ENCODE data around the gene AMBP.

Gene AMBP

DNA sequence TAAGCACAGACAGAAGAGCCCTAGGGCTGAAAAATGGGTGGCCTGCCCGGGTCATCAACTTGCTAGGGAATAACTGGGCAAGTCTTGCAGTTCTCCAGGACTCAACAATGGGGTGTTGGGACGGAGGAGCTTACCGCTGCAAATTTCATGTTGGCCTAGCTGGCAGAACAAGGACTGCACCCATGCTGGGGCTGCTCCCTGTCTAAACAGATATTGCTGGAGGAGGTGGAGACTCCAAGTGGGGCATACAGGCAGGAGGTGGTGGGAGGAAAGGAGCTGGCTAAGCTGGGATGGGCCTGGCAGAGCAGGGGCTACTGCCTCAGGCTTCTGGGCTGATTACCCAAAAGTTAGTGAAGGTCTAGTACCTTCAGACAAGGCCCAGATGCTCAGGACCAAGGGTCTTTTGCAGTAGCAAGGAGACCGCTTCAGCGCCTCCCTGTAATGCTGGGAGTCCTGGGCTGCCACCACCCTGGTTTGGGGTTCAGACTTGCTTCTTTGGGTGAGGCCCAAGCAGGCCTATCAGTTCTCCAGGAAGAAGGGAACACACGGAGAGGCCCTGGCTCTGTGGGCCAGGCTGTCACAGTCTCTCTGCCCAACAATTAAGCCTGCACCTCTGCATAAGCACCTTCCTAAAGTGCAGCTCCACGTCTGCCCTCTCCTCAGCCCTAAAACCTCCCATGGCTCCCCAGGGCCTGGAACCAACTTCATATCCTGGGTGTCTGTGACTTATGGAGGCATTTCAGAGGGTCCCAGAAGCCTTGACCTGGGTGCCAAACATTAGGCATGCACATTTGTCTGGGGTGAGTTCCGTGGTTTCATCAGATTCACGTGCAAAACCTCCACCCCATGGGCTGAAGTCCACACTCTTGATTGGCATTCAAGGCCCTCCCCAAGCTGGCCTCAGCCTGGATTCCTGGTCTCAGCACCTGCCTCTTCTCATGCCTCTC lies 45.2 kb upstream of the AMBP start:
- no peak overlapping the region for H3K4me3 ChIP-seq (replicated peaks; ENCODE audit: low read depth, low read length)
- TF ChIP-seq, protein P1, sequence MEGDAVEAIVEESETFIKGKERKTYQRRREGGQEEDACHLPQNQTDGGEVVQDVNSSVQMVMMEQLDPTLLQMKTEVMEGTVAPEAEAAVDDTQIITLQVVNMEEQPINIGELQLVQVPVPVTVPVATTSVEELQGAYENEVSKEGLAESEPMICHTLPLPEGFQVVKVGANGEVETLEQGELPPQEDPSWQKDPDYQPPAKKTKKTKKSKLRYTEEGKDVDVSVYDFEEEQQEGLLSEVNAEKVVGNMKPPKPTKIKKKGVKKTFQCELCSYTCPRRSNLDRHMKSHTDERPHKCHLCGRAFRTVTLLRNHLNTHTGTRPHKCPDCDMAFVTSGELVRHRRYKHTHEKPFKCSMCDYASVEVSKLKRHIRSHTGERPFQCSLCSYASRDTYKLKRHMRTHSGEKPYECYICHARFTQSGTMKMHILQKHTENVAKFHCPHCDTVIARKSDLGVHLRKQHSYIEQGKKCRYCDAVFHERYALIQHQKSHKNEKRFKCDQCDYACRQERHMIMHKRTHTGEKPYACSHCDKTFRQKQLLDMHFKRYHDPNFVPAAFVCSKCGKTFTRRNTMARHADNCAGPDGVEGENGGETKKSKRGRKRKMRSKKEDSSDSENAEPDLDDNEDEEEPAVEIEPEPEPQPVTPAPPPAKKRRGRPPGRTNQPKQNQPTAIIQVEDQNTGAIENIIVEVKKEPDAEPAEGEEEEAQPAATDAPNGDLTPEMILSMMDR (IDR thresholded peaks at IDR 0.05; ENCODE audit: low read depth, low read length, missing control alignments): no peak
- DNase-seq (ENCODE audit: extremely low read depth, low read depth): no peak

DNA sequence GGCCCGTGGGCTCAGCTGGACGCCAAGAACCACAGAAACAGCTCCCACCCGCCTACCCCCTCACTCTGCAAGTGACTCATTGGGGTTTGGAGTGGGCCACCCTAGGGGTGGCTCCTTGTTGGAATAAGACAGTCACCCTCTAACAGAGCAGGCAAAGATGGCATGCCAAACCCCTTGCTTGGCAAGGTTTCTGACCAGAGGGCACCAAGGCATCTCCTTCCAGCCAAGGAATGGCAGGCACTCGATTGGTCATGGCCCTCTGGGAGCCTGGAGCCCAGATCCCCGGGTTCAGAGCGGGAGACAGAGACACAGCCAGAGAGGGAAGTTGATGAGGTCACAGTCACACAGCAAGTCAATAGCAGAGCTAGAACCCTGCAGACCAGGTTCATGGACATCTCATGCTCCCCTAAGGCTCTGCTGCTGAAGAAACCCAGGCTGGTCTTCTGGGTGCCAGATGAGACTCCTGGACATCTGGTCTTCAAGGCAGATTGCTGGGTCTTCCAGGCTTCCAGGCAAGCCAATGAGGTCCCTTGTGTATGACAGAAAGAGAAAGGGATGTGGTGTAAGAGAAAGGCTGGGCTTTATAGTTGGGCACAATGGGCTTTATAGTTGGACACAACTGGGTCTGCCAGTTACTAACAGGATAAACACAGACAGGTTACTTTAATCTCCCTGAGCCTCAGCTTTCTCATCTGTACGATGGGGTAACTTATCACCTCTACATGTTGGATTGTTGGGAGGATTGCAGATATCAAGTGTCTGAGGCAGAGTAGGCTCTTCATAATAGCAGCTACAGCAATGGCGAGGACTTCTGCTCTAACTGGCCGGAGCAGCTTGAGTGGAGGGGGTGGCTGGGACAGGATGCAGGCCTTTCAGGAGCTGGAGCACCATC lies 44.3 kb upstream of the AMBP start:
- TF ChIP-seq, protein P1 (IDR thresholded peaks at IDR 0.05; ENCODE audit: low read depth, low read length, missing control alignments): no peak
- no peak overlapping the region for H3K4me3 ChIP-seq (replicated peaks; ENCODE audit: low read depth, low read length)

DNA sequence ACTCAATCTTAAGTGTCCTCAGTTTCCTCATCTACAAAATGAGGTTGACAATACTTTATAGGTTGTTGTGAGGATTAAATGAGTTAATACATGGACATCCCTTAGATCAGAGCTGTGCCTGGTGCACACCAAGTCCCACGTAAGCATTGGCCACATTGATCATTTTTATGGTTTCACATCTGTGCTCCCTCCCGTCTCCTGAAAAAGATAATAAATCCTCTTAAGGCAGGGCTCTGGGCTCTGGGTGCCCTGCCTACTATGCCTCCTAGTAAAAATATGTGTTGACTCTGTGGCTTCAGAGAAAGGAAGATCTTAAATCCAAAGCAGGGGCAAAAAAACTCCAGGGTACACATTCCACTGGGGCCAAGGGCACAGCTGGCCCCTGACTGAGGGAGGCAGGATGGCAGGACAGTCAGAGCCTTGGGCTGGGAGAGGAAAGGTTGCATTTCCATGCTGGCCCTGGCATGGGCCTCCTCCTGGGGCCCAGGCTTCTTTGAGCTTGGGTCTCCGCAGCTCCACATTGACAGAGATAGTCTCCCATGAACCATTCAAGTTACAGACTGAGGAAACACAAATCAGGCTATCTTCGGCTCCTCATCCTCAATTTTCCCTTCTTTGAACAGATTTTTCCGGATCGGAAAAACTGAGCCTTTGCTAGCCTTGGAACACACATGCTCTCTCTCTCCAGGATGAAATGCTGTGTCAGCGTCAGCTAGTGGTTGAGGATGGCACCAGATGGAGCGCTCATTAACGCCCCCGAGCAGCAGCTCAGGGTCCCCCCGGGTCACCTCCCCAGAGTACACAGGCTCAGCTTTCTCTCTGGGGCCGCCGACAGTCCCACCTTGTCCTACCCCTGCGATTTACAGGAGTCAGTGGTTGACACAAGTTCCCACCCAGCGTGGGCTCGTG lies 43.4 kb upstream of the AMBP start:
- TF ChIP-seq, protein P1 (IDR thresholded peaks at IDR 0.05; ENCODE audit: low read depth, low read length, missing control alignments): no peak
- no peak overlapping the region for H3K4me3 ChIP-seq (replicated peaks; ENCODE audit: low read depth, low read length)
- DNase-seq (ENCODE audit: extremely low read depth, low read depth): no peak

More for the DNA sequence above, 44.3 kb upstream of the AMBP start:
- no peak for DNase-seq (ENCODE audit: extremely low read depth, low read depth)

DNA sequence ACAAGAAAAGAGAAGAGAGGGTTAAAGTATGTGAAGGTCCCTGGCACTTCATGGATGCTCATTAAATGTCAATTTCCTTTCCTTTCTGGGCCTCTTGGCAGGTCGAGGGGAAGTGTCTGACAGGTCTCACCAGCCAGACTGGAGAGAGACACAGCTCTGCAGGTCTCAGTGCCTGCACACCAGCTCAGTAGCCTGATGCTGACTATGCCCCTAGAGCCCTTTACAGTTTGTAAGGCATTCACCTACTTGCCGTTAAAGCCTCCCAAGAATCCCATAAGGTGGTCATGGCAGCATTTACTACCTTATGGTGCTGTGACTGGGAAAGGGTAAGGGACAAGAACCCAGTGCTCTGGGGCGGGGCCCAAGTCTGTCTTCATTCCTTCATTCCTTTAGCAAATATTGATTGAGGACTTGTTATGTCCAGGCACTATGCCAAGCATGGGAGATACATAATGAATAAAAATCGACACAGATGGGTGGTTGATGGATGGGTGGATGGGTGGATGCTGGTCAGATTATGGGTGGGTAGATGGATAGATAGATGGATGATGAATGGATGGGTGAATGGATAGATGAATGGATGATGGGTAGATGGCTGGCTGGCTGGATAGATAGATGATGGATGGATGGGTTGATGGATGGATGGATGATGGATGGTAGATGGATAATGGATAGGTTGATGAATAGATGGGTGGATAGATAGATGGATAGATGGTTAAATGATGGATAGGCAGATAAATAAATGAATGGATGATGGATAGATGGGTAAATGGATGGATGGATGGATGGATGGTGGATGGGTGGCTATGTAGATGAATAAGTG lies 42.3 kb upstream of the AMBP start:
- DNase-seq (ENCODE audit: extremely low read depth, low read depth): no peak
- H3K4me3 ChIP-seq (replicated peaks; ENCODE audit: low read depth, low read length): no peak overlapping the region
- TF ChIP-seq, protein P1 (IDR thresholded peaks at IDR 0.05; ENCODE audit: low read depth, low read length, missing control alignments): no peak

DNA sequence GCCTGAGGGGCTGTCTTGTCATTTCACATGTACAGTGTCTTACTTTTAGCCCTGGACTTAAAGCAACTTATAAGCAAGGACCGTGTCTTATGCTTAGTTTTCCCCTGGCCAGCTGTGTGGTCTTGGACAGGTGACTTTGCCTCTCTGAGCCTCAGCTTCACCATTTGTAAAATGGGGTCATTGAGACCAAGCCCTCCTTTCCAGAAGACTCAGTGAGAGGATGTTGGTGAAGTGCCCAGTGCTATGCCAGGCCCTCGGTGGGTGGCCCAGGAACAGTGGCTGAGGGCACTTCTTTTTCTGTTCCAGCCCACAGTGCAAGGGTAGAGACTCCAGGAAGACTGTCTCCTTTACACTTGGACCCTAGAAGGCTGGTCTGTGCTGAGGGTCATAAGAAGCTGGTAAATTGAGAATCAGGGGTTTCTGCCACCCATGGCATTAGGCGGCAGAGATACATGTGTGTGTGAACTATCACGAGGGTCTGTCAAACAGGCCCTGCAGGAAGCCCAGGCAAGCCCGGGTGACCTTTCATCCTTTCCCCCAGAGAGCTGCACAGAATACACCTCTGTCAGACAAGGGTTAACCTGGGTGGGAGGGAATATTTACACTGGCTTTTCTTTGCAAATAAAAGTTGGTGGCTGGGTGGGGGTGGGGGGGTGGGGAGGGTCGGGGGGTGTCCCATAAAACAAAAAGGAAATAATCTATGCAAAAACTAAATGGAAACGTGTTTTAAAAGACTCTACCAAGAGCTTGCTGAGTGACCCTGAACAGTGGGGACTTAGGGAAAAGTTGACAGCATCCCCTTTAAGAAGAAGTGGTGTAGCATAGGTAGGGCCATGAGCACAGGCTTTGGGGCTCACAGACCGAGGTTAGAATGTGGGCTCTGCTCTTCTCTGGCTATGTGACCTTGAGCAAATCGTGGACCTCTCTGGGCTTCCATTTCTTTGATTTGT lies 41.4 kb upstream of the AMBP start:
- no peak overlapping the region for H3K4me3 ChIP-seq (replicated peaks; ENCODE audit: low read depth, low read length)
- TF ChIP-seq, protein P1 (IDR thresholded peaks at IDR 0.05; ENCODE audit: low read depth, low read length, missing control alignments): no peak
- DNase-seq (ENCODE audit: extremely low read depth, low read depth): no peak
